Measurements from ENCODE around the gene IL31RA.
"Not testable (repeated sequence)": the region's sequence is repeated elsewhere in the genome, so short reads cannot be mapped to it uniquely, and the experiment has no call there.

IL31RA gene

GRCh38 chr5:55933377-55934114 lies 82.4 kb downstream of the IL31RA start:
- no peak for DNase-seq (ENCODE audit: extremely low spot score)
- ChIA-PET POLR2A (no interaction called here), CTCF (no interaction called here)

GRCh38 chr5:55934115-55934613 lies 83.0 kb downstream of the IL31RA start:
- ChIA-PET POLR2A (no interaction called here), CTCF (interaction anchor here (1.4 kb wide), 1 partner anchor 11 kb away, joined by 3 read pairs; no protein-coding TSS in a partner anchor)
- TF ChIP-seq PKNOX1 (IDR thresholded peaks at IDR 0.05) (no peak), HDGF (IDR thresholded peaks at IDR 0.05; ENCODE audit: borderline replicate concordance) (no peak), ELF4 (IDR thresholded peaks at IDR 0.05) (no peak), ARNT (IDR thresholded peaks at IDR 0.05) (no peak), FOXK2 (IDR thresholded peaks at IDR 0.05) (no peak), SP1 (IDR thresholded peaks at IDR 0.05) (no peak), FOXA1 (IDR thresholded peaks at IDR 0.05) (no peak), ZNF384 (IDR thresholded peaks at IDR 0.05) (no peak), LEF1 (IDR thresholded peaks at IDR 0.05; ENCODE audit: borderline replicate concordance) (no peak), BHLHE40 (IDR thresholded peaks at IDR 0.05; ENCODE audit: borderline replicate concordance) (no peak)
- DNase-seq (ENCODE audit: extremely low spot score) = no peak

More at GRCh38 chr5:55933377-55934114, 82.4 kb downstream of the IL31RA start:
- no peak for TF ChIP-seq L3MBTL2 (conservative IDR thresholded peaks at IDR 0.05)
- TF ChIP-seq SP1 (IDR thresholded peaks at IDR 0.05) = no peak
- TF ChIP-seq ARNT (IDR thresholded peaks at IDR 0.05) = no peak
- TF ChIP-seq LEF1 (IDR thresholded peaks at IDR 0.05; ENCODE audit: borderline replicate concordance) = no peak
- no peak for TF ChIP-seq NFRKB (IDR thresholded peaks at IDR 0.05)
- TF ChIP-seq ZNF384 (IDR thresholded peaks at IDR 0.05) = no peak

DNA sequence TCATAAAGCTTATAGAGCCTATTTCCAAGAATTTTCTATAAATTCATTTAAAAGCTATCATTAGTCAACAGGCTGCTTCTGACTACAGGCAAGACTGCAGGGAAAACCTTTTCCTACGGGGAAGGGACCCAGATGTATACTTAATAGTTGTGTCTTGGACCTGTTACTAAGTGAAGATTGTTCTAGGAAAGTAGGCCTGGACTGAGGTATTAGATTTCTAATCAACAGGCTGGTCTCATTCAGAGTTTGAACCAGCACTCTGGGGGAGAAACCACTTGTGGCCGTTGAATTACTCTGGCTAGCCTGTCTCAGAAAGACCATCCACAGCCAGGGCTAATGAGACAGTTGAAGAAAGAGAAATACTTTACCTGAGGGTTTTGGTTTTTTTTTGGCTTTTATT lies 83.6 kb downstream of the IL31RA start:
- ChIA-PET CTCF (interaction anchor here (1.1 to 1.4 kb wide), 4 partner anchors 11 to 267 kb away, joined by 3 read pairs; no protein-coding TSS in a partner anchor), POLR2A (no interaction called here)
- no peak for DNase-seq (ENCODE audit: extremely low spot score)
- TF ChIP-seq LEF1 (IDR thresholded peaks at IDR 0.05; ENCODE audit: borderline replicate concordance) = no peak

DNA sequence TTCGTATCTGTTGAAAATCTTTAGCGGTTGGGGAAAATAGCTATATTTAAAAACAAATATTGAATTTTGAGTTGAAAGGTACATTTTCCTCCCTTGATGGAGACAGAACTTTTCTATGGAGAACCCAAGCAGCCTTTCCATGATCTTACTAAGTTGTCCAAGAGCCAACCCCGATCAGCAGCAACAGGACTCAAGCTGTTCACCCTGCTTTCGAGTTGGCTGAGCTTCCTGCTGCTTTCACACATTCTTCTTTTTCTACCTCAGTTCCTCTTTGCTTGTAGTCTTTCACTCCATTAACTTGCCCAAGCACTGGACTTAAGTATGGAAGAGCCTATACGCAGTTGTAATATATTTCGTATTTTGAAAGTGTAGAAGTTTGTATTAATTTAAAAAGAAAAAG lies 84.2 kb downstream of the IL31RA start:
- POLR2A ChIA-PET = no interaction called here
- CTCF ChIA-PET = interaction anchor here (0.6 to 1.4 kb wide), 5 partner anchors 12 to 266 kb away, joined by 3 to 4 read pairs (median 3); no protein-coding TSS in a partner anchor
- DNase-seq (ENCODE audit: extremely low spot score) = no peak
- TF ChIP-seq LEF1 (IDR thresholded peaks at IDR 0.05; ENCODE audit: borderline replicate concordance) (no peak), SP1 (IDR thresholded peaks at IDR 0.05) (no peak), BHLHE40 (IDR thresholded peaks at IDR 0.05; ENCODE audit: borderline replicate concordance) (no peak), PKNOX1 (IDR thresholded peaks at IDR 0.05) (no peak), SUZ12 (IDR thresholded peaks at IDR 0.05) (no peak), HDGF (IDR thresholded peaks at IDR 0.05; ENCODE audit: borderline replicate concordance) (no peak), ELF4 (IDR thresholded peaks at IDR 0.05) (no peak), FOXA1 (IDR thresholded peaks at IDR 0.05) (no peak), ZNF384 (IDR thresholded peaks at IDR 0.05) (no peak), FOXM1 (IDR thresholded peaks at IDR 0.05; ENCODE audit: borderline replicate concordance) (no peak), FOXK2 (IDR thresholded peaks at IDR 0.05) (no peak), CTBP1 (IDR thresholded peaks at IDR 0.05; ENCODE audit: borderline replicate concordance) (no peak), NFRKB (IDR thresholded peaks at IDR 0.05) (no peak), ARNT (IDR thresholded peaks at IDR 0.05) (no peak), TARDBP (IDR thresholded peaks at IDR 0.05) (no peak), L3MBTL2 (conservative IDR thresholded peaks at IDR 0.05) (no peak)

DNA sequence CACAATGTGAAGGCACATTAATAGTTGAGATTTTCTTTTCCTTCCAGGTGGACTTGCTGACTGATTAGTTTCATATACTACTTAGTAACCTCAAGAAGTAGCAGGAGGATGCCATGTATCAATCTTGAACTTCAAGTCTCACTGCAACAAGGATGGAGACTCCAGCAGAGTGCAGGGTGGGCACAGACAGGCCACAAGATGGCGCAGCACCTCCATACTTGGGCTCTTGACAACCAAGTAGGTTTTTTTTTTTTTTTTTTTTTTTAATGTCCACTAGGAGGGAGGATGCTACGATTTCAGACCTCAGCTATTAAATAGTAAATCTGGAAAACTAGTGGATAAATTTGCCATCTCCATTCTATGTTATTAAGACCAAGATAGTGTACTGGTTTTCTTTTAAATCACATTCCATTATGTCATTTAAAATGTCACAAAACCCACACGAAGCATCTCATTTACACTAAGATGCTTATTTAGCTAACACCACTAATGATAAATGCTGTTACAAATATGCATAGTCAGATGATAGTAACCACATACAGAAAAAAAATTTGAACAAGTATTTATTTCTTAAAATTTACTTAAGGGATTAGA lies 85.0 kb downstream of the IL31RA start:
- CTCF ChIA-PET = interaction anchor here (0.6 to 2.4 kb wide), 8 partner anchors 12 to 534 kb away, joined by 3 to 24 read pairs (median 3); no protein-coding TSS in a partner anchor
- POLR2A ChIA-PET = no interaction called here
- TF ChIP-seq SUZ12 (IDR thresholded peaks at IDR 0.05) (no peak), PKNOX1 (IDR thresholded peaks at IDR 0.05) (no peak), ELF4 (IDR thresholded peaks at IDR 0.05) (no peak), BHLHE40 (IDR thresholded peaks at IDR 0.05; ENCODE audit: borderline replicate concordance) (no peak), ZNF384 (IDR thresholded peaks at IDR 0.05) (peak; percentile 99), SP1 (IDR thresholded peaks at IDR 0.05) (no peak), FOXA1 (IDR thresholded peaks at IDR 0.05) (no peak)
- DNase-seq (ENCODE audit: extremely low spot score) = peak; percentile 73

DNA sequence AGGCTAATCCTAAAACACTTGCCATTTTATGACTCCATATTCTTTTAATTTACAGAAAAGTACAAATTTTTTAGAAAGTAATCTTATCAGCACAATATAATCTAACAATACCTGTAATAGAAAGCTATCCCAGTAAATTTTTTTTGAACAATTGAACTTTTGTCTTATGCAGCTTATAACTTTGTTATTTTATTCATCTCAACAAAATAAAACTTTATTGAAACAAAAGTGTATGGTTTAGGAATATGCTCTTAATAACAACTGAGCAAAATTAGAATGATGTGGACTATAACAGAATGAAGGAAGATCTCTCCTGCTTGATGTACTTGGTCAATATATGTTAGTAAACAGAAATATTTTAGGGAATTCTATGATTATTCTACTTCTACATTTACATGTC lies 86.4 kb downstream of the IL31RA start:
- CTCF ChIA-PET = interaction anchor here (0.7 to 2.4 kb wide), 4 partner anchors 10 to 345 kb away, joined by 3 to 24 read pairs (median 4); no protein-coding TSS in a partner anchor
- POLR2A ChIA-PET = not testable (repeated sequence)

GRCh38 chr5:55941154-55941553 lies 90.0 kb downstream of the IL31RA start:
- POLR2A ChIA-PET; DNase-seq (ENCODE audit: extremely low spot score); CTCF ChIA-PET: not testable (repeated sequence)

More for the DNA sequence above, 86.4 kb downstream of the IL31RA start:
- DNase-seq (ENCODE audit: extremely low spot score) = not testable (repeated sequence)

Measured in HEK293T (cell line).